Subcutaneous adipose tissue (tissue), 4 donors: ENCODE data around the gene FOXN3. TPM values are rescaled to one million over a fixed set of nuclear protein-coding genes. Genes with fewer than 3 reads are reported as not detected.

Experiments used
- total RNA-seq, 4 donors: library from RNA; depleted of rRNA; stranded (reverse); fragments of >200 nt; gene quantifications; one replicate each; pipeline ENCODE4 v1.1.0, GENCODE V29; 2016
- TF ChIP-seq, protein P1 (sequence below): fragments of 450-650 bp; IDR thresholded peaks from one replicate; pipeline ENCODE4 v1.5.1; 2016; ENCODE audit warnings: low read depth, mild to moderate bottlenecking, control low read depth, antibody characterized with exemption, moderate library complexity

Gene FOXN3
- total RNA-seq, 4 donors from 2014 or later: 153 to 173 (median 171) TPM

GRCh38 chr14:89166633-89167032 lies 250.4 kb downstream of the FOXN3 start:
- TF ChIP-seq, protein P1, sequence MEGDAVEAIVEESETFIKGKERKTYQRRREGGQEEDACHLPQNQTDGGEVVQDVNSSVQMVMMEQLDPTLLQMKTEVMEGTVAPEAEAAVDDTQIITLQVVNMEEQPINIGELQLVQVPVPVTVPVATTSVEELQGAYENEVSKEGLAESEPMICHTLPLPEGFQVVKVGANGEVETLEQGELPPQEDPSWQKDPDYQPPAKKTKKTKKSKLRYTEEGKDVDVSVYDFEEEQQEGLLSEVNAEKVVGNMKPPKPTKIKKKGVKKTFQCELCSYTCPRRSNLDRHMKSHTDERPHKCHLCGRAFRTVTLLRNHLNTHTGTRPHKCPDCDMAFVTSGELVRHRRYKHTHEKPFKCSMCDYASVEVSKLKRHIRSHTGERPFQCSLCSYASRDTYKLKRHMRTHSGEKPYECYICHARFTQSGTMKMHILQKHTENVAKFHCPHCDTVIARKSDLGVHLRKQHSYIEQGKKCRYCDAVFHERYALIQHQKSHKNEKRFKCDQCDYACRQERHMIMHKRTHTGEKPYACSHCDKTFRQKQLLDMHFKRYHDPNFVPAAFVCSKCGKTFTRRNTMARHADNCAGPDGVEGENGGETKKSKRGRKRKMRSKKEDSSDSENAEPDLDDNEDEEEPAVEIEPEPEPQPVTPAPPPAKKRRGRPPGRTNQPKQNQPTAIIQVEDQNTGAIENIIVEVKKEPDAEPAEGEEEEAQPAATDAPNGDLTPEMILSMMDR: no peak

DNA sequence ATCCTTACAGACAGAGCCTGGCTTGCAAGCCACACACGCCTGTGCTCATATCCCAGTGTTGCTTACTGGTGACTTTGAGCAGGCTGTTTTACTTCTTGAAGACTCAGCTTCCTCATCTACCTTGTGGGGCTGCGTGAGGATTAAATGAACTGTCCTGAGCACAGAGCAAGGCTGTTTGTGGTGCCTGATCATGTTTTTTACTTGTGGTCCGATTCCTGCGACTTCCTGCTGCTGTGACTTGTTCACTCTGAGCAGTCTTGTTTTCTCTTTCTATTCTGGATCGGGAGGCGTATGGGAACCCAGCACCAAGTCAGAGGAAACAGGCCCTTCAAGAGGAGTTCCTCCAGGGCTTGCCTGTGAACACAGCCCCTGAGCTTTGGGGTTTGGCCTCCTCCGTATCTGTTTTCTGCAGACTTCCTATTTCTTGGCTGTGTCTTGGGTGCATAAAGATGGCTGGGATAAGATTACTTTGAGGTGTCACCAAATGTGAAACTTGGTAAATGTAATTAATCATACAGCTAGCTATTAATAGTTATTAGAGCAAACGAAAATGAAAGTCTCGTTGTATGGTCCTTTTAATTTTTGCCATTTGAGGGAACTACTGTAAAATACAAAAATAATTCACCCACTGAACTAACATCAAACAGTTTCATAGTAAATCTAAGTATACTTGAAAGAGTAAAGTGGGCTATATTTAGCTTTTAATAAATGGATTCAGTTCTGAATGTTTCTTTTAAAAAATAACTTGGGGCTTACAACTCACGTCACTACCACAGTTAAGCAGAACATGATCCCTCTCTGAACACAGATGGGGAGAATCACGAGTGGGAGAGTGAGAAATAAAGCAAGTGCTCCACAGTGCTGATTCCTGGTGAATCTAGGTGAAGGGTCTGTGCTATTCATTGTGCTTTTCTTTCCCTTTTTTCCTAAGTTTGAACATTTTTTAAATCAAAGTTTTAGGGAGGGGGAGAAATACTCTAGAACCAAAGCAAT lies 251.5 kb downstream of the FOXN3 start:
- TF ChIP-seq, protein P1: no peak

DNA sequence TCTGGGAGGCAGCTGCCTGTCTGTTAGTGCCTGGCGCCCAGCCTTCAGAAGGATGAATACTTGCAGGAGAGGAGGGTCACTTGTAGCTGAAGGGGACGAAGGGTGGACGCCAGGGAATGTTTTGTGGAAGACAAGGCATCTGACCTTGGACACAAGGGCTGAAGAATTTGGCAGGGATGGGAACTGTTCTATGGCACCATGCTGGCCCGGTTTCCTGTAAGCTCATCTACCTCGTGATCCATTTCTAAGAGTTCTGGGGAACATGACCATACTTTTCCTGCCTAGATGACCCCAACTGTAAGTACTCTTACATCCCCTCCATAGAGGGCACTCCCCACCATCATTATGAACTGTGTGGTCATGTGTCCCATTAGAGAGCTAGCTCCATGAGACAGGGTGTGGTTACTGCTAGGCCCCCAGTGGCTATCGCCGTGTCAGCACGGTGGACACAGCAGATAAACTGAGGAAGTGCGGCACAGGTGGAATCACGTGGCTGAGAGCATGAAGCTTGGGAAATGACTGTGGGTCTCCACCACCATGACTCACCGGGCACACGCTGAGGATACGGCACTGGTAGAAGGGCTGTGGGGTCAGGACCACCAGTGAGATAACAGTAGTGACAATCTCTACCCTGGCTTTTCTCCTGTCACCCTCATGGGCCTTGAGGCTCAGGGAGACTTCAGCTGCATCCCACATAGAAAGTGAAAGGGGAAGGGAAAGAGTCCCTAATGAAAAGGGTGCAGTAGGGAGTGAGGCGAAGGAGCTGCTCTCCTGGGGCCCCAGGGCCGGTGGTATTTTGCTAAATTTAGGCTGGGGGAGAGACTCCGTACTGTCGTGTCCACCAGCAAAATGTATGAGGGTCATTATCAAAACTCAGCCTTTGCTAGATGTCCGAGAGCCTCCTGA lies 252.6 kb downstream of the FOXN3 start:
- TF ChIP-seq, protein P1: no peak

GRCh38 chr14:89163031-89163636 lies 253.9 kb downstream of the FOXN3 start:
- TF ChIP-seq, protein P1: no peak

- TF ChIP-seq, protein P1: no peak
Measured at GRCh38 chr14:89162586-89162985, 254.4 kb downstream of the FOXN3 start.

GRCh38 chr14:89160437-89160836 lies 256.6 kb downstream of the FOXN3 start:
- TF ChIP-seq, protein P1: no peak
